Subcutaneous abdominal adipose tissue (tissue), 5 donors: ENCODE data around the gene TULP3.

Source experiments
- H3K27ac ChIP-seq: one replicate; pipeline ENCODE4 v1.7.0; 2013; ENCODE audit warnings: low read depth, mild to moderate bottlenecking, inconsistent platforms, low read length, moderate library complexity
- H3K27me3 ChIP-seq, 5 donors: one replicate each; pipeline ENCODE4 v1.7.0; 2013; ENCODE audit warnings: low read length in 5 of 5, inconsistent platforms in 1 of 5; ENCODE audit not compliant: control insufficient read depth in 5 of 5, insufficient read depth in 4 of 5
- H3K36me3 ChIP-seq, 5 donors: one replicate each; pipeline ENCODE4 v1.7.0; 2013; ENCODE audit warnings: low read length in 5 of 5; ENCODE audit not compliant: control insufficient read depth in 5 of 5, insufficient read depth in 5 of 5
- H3K4me1 ChIP-seq, 5 donors: one replicate each; pipeline ENCODE4 v1.7.0; 2013; ENCODE audit warnings: low read length in 5 of 5, mild to moderate bottlenecking in 3 of 5, moderate library complexity in 1 of 5; ENCODE audit not compliant: control insufficient read depth in 5 of 5, insufficient read depth in 5 of 5
- H3K4me3 ChIP-seq, 5 donors: one replicate each; pipeline ENCODE4 v1.7.0; 2013; ENCODE audit warnings: low read length in 5 of 5, low read depth in 1 of 5
- H3K9ac ChIP-seq, 5 donors: one replicate each; pipeline ENCODE4 v1.7.0; 2013; ENCODE audit warnings: low read length in 5 of 5, mild to moderate bottlenecking in 4 of 5, moderate library complexity in 3 of 5
- H3K9me3 ChIP-seq, 5 donors: one replicate each; pipeline ENCODE4 v1.7.0; 2013; ENCODE audit warnings: low read length in 5 of 5; ENCODE audit not compliant: control insufficient read depth in 5 of 5
- donor health status: healthy.
- donor health status: healthy.
- donor health status: healthy.
- donor health status: healthy.
- donor health status: healthy.

The TULP3 gene

GRCh38 chr12:2892246-2892645, 1.6 kb downstream of the TULP3 start:
- Histone ChIP-seq H3K27ac (peak overlapping the region; percentile 97), H3K36me3 (peaks cover 0 to 4% (median 0%) of the 10 kb centered on the region in 5 donors), H3K4me3 (peak overlapping the region in 1 of 5 donors; percentile 24), H3K9ac (no peak overlapping the region), H3K4me1 (peaks cover 5 to 37% (median 27%) of the 10 kb centered on the region in 5 donors), H3K27me3 (no peaks in the 10 kb centered on the region), H3K9me3 (no peaks in the 10 kb centered on the region)

- Histone ChIP-seq H3K4me3 (no peak overlapping the region), H3K27ac (no peak overlapping the region), H3K4me1 (peaks cover 5 to 37% (median 27%) of the 10 kb centered on the region in 5 donors), H3K36me3 (peaks cover 0 to 2% (median 0%) of the 10 kb centered on the region in 5 donors), H3K27me3 (no peaks in the 10 kb centered on the region), H3K9ac (no peak overlapping the region), H3K9me3 (no peaks in the 10 kb centered on the region)
These were observed 2.3 kb downstream of the TULP3 start for GRCh38 chr12:2893007-2893406.

- Histone ChIP-seq H3K27ac (peak overlapping the region; percentile 77), H3K4me3 (no peak overlapping the region), H3K9ac (peak overlapping the region in 1 of 5 donors; percentile 53), H3K9me3 (no peaks in the 10 kb centered on the region), H3K4me1 (peaks cover 5 to 35% (median 26%) of the 10 kb centered on the region in 5 donors), H3K36me3 (no peaks in the 10 kb centered on the region), H3K27me3 (no peaks in the 10 kb centered on the region)
These were observed 4.4 kb downstream of the TULP3 start for GRCh38 chr12:2895051-2895451.

- Histone ChIP-seq H3K27me3 (no peaks in the 10 kb centered on the region), H3K9ac (no peak overlapping the region), H3K4me3 (no peak overlapping the region), H3K27ac (peak overlapping the region; percentile 77), H3K9me3 (no peaks in the 10 kb centered on the region), H3K4me1 (peaks cover 5 to 31% (median 22%) of the 10 kb centered on the region in 5 donors), H3K36me3 (no peaks in the 10 kb centered on the region)
These were observed 4.8 kb downstream of the TULP3 start for GRCh38 chr12:2895511-2895910.

- Histone ChIP-seq H3K4me3 (no peak overlapping the region), H3K36me3 (no peaks in the 10 kb centered on the region), H3K27me3 (no peaks in the 10 kb centered on the region), H3K9ac (no peak overlapping the region), H3K27ac (no peak overlapping the region), H3K9me3 (no peaks in the 10 kb centered on the region), H3K4me1 (peaks cover 5 to 24% (median 11%) of the 10 kb centered on the region in 5 donors)
These were observed 6.7 kb downstream of the TULP3 start for GRCh38 chr12:2897418-2897817.

GRCh38 chr12:2900642-2901041, 10.0 kb downstream of the TULP3 start:
- Histone ChIP-seq H3K9ac (no peak overlapping the region), H3K4me1 (peaks cover 0 to 6% (median under 1%) of the 10 kb centered on the region in 5 donors), H3K4me3 (no peak overlapping the region), H3K36me3 (no peaks in the 10 kb centered on the region), H3K27ac (no peak overlapping the region), H3K9me3 (no peaks in the 10 kb centered on the region), H3K27me3 (no peaks in the 10 kb centered on the region)

GRCh38 chr12:2902272-2902880, 11.7 kb downstream of the TULP3 start:
- Histone ChIP-seq H3K4me3 (no peak overlapping the region), H3K27ac (no peak overlapping the region), H3K9me3 (no peaks in the 10 kb centered on the region), H3K4me1 (peaks cover 0 to 6% (median 0%) of the 10 kb centered on the region in 5 donors), H3K9ac (no peak overlapping the region), H3K36me3 (no peaks in the 10 kb centered on the region), H3K27me3 (no peaks in the 10 kb centered on the region)

GRCh38 chr12:2904260-2904659, 13.6 kb downstream of the TULP3 start:
- H3K36me3 ChIP-seq: no peaks in the 10 kb centered on the region
- H3K4me1 ChIP-seq: peaks cover 0 to 6% (median 0%) of the 10 kb centered on the region in 5 donors

GRCh38 chr12:2912216-2912575, 21.5 kb downstream of the TULP3 start:
- no peak overlapping the region for H3K27ac ChIP-seq
- no peak overlapping the region for H3K9ac ChIP-seq
- no peak overlapping the region for H3K4me3 ChIP-seq
- H3K27me3 ChIP-seq: no peaks in the 10 kb centered on the region
- H3K4me1 ChIP-seq: no peaks in the 10 kb centered on the region
- peaks cover 9 to 32% (median 19%) of the 10 kb centered on the region in 5 donors for H3K36me3 ChIP-seq
- H3K9me3 ChIP-seq: no peaks in the 10 kb centered on the region

More at GRCh38 chr12:2904260-2904659, 13.6 kb downstream of the TULP3 start:
- H3K27ac ChIP-seq: no peak overlapping the region
- no peak overlapping the region for H3K9ac ChIP-seq
- H3K9me3 ChIP-seq: no peaks in the 10 kb centered on the region
- H3K4me3 ChIP-seq: no peak overlapping the region
- H3K27me3 ChIP-seq: no peaks in the 10 kb centered on the region

GRCh38 chr12:2919249-2919648, 28.6 kb downstream of the TULP3 start:
- Histone ChIP-seq H3K36me3 (peaks cover 5 to 50% (median 32%) of the 10 kb centered on the region in 5 donors), H3K9ac (no peak overlapping the region), H3K4me1 (no peaks in the 10 kb centered on the region), H3K27ac (no peak overlapping the region), H3K9me3 (no peaks in the 10 kb centered on the region), H3K27me3 (no peaks in the 10 kb centered on the region), H3K4me3 (no peak overlapping the region)
